ENCODE results near the gene KLHDC3.

KLHDC3 gene

GRCh38 chr6:43014434-43014909 is 423 bp downstream of the KLHDC3 start:
- peak overlapping the region; percentile 82 for H3K4me3 ChIP-seq (ENCODE audit: low read depth, low read length)
- TF ChIP-seq, protein P1, sequence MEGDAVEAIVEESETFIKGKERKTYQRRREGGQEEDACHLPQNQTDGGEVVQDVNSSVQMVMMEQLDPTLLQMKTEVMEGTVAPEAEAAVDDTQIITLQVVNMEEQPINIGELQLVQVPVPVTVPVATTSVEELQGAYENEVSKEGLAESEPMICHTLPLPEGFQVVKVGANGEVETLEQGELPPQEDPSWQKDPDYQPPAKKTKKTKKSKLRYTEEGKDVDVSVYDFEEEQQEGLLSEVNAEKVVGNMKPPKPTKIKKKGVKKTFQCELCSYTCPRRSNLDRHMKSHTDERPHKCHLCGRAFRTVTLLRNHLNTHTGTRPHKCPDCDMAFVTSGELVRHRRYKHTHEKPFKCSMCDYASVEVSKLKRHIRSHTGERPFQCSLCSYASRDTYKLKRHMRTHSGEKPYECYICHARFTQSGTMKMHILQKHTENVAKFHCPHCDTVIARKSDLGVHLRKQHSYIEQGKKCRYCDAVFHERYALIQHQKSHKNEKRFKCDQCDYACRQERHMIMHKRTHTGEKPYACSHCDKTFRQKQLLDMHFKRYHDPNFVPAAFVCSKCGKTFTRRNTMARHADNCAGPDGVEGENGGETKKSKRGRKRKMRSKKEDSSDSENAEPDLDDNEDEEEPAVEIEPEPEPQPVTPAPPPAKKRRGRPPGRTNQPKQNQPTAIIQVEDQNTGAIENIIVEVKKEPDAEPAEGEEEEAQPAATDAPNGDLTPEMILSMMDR (IDR thresholded peaks at IDR 0.05; ENCODE audit: control insufficient read depth, extremely low read depth, insufficient read depth), result no peak
- DNase-seq (ENCODE audit: low read depth), result no peak

GRCh38 chr6:43016176-43016942 is 2.3 kb downstream of the KLHDC3 start:
- no peak overlapping the region for H3K4me3 ChIP-seq (ENCODE audit: low read depth, low read length)
- TF ChIP-seq, protein P1 (IDR thresholded peaks at IDR 0.05; ENCODE audit: control insufficient read depth, extremely low read depth, insufficient read depth), result no peak
- DNase-seq (ENCODE audit: low read depth), result no peak

DNA sequence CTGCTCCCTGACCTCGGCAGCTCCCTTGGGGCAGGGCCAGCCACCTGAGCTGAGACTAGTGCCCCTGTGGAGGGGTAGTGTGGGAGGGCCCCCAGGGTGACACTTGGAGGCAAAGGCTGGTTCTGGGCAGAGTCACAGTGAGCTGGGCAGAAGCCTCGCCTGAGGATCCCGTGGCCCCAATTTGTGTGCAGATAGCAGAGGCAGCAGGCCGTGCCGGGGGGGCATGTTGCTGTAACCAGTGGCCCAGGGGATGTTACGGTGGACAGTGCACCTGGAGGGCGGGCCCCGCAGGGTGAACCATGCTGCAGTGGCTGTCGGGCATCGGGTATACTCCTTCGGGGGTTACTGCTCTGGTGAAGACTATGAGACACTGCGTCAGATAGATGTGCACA is 2.9 kb downstream of the KLHDC3 start:
- DNase-seq (ENCODE audit: low read depth), result no peak
- TF ChIP-seq, protein P1 (IDR thresholded peaks at IDR 0.05; ENCODE audit: control insufficient read depth, extremely low read depth, insufficient read depth), result no peak

GRCh38 chr6:43019152-43019551 is 5.1 kb downstream of the KLHDC3 start:
- H3K4me3 ChIP-seq (ENCODE audit: low read depth, low read length), result no peak overlapping the region
- TF ChIP-seq, protein P1 (IDR thresholded peaks at IDR 0.05; ENCODE audit: control insufficient read depth, extremely low read depth, insufficient read depth), result no peak
- DNase-seq (ENCODE audit: low read depth), result no peak

More for the DNA sequence above, 2.9 kb downstream of the KLHDC3 start:
- H3K4me3 ChIP-seq (ENCODE audit: low read depth, low read length), result no peak overlapping the region

- TF ChIP-seq, protein P1 (IDR thresholded peaks at IDR 0.05; ENCODE audit: control insufficient read depth, extremely low read depth, insufficient read depth), result no peak
- H3K4me3 ChIP-seq (ENCODE audit: low read depth, low read length), result no peak overlapping the region
- no peak for DNase-seq (ENCODE audit: low read depth)
Observed at GRCh38 chr6:43020052-43020705, 6.1 kb downstream of the KLHDC3 start.

GRCh38 chr6:43020847-43021246 is 6.8 kb downstream of the KLHDC3 start:
- no peak for DNase-seq (ENCODE audit: low read depth)
- peak overlapping the region; percentile 99 for H3K4me3 ChIP-seq (ENCODE audit: low read depth, low read length)
- TF ChIP-seq, protein P1 (IDR thresholded peaks at IDR 0.05; ENCODE audit: control insufficient read depth, extremely low read depth, insufficient read depth), result no peak

Measured in LNCaP clone FGC (cell line).